Measurements from ENCODE around the gene SNX8. TPM values are rescaled to one million over a fixed set of nuclear protein-coding genes. Genes with fewer than 3 reads are reported as not detected.
A peak's percentile ranks its signal among the peaks of the same experiment; 100 is the strongest.

Gene SNX8
- total and polyA plus RNA-seq, 2 experiments from 2014 or later = 13.1 to 44.4 TPM

DNA sequence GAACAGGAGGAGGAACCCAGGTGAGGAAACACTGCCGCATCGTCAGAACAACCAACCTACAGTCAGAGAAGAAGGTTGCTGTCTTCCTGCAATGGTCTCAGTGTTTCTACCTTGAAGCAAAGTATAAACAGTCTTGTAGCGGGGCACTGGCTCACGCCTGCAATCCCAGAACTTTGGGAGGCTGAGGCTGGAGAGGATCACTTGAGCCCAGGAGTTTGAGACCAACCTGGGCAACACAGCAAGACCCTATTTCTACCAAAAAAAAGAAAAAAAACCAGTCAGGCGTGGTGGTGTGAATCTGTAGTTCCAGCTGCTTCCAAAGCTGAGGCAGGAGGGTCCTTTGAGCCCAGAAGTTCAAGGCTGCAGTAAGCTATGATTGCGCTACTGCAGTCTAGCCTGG, 23.4 kb downstream of the SNX8 start:
- in situ Hi-C loops (cut with MboI) = no loop called here
- Histone ChIP-seq H3F3A (ENCODE audit: insufficient read depth) (no peaks in the 10 kb centered on the region), H3K79me2 (ENCODE audit: insufficient read depth) (peaks cover 57% of the 10 kb centered on the region), H3K27me3 (replicated peaks; ENCODE audit: insufficient read depth) (no peaks in the 10 kb centered on the region), H3K36me3 (ENCODE audit: low read depth) (no peaks in the 10 kb centered on the region), H2AFZ (no peak overlapping the region), H3K9me3 (ENCODE audit: low read depth) (no peaks in the 10 kb centered on the region), H3K27ac (no peak overlapping the region), H3K4me2 (ENCODE audit: unreplicated experiment) (no peak overlapping the region), H3K4me1 (ENCODE audit: insufficient read depth) (no peaks in the 10 kb centered on the region), H3K9ac (no peak overlapping the region), H3K9me2 (ENCODE audit: insufficient read depth) (no peaks in the 10 kb centered on the region), H4K20me1 (ENCODE audit: insufficient read depth) (no peaks in the 10 kb centered on the region), H3K4me3 (no peak overlapping the region)
- no peak for TF ChIP-seq EZH2phosphoT487 (IDR thresholded peaks at IDR 0.05; ENCODE audit: insufficient read depth, low read depth)
- no peak for DNase-seq
- 93 to 96% methylated on average over 6 of the region's 6 CpGs for WGBS, 2 experiments (ENCODE audit: low coverage in 1 of 2, low lambda C conversion rate in 2 of 2, missing lambda C conversion rate in 2 of 2)

DNA sequence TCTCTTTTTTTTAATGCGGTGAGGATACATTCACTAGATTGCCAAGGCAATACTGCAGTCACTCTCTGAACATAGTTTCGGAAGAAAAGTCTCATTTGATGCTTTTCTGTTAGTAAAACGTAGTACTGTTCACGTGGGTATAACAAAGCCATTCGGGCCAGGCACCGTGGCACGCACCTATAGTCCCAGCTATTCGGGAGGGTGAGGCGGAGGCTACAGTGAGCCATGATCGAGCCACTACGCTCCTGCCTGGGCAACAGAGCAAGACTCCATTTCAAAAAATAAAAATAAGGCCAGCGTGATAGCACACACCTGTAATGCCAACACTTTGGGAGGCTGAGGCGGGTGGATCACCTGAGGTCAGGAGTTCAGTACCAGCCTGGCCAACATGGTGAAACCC, 24.6 kb downstream of the SNX8 start:
- no peak overlapping the region for H3K9ac ChIP-seq
- H3K27me3 ChIP-seq (replicated peaks; ENCODE audit: insufficient read depth) = no peaks in the 10 kb centered on the region
- no peaks in the 10 kb centered on the region for H4K20me1 ChIP-seq (ENCODE audit: insufficient read depth)
- no peak overlapping the region for H3K4me3 ChIP-seq
- WGBS, 2 experiments (ENCODE audit: low coverage in 1 of 2, low lambda C conversion rate in 2 of 2, missing lambda C conversion rate in 2 of 2) = 63 to 65% methylated on average over 13 of the region's 13 CpGs
- H3K9me2 ChIP-seq (ENCODE audit: insufficient read depth) = no peaks in the 10 kb centered on the region
- H3K4me2 ChIP-seq (ENCODE audit: unreplicated experiment) = no peak overlapping the region
- no peak overlapping the region for H2AFZ ChIP-seq
- H3F3A ChIP-seq (ENCODE audit: insufficient read depth) = no peaks in the 10 kb centered on the region
- H3K27ac ChIP-seq = no peak overlapping the region
- no peaks in the 10 kb centered on the region for H3K9me3 ChIP-seq (ENCODE audit: low read depth)
- H3K79me2 ChIP-seq (ENCODE audit: insufficient read depth) = peaks cover 54% of the 10 kb centered on the region
- H3K36me3 ChIP-seq (ENCODE audit: low read depth) = no peaks in the 10 kb centered on the region
- no peaks in the 10 kb centered on the region for H3K4me1 ChIP-seq (ENCODE audit: insufficient read depth)
- TF ChIP-seq EZH2 (IDR thresholded peaks at IDR 0.05; ENCODE audit: insufficient read depth, poor library complexity, severe bottlenecking) = no peak
- no peak for TF ChIP-seq EZH2phosphoT487 (IDR thresholded peaks at IDR 0.05; ENCODE audit: insufficient read depth, low read depth)
- DNase-seq = no peak
- in situ Hi-C loops (cut with MboI) = no loop called here

DNA sequence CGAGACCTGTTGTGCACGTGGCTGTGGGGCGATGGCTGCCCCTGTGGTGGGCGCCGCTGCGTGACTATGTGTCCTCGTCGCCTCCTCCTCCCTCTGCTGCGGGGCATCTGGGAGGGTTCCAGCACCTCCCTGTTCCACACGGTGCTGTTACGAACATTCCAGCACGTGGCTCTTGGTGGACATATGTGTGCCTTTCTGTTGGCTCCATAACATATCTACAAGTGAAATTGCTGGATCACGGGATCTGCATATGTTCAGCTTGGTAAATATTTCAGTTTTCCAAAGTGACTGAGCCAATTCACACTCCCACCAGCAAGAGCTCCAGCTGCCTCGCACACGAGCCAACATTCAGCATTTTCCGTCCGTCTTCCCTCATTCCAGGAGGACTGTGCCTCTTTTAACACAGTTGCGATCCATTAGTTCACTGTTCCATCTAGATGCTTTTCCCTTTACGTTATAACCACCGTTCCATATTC, 25.1 kb downstream of the SNX8 start:
- no peaks in the 10 kb centered on the region for H3K4me1 ChIP-seq (ENCODE audit: insufficient read depth)
- H2AFZ ChIP-seq = no peak overlapping the region
- no peaks in the 10 kb centered on the region for H3K27me3 ChIP-seq (replicated peaks; ENCODE audit: insufficient read depth)
- H4K20me1 ChIP-seq (ENCODE audit: insufficient read depth) = no peaks in the 10 kb centered on the region
- no peaks in the 10 kb centered on the region for H3K9me2 ChIP-seq (ENCODE audit: insufficient read depth)
- TF ChIP-seq EZH2 (IDR thresholded peaks at IDR 0.05; ENCODE audit: insufficient read depth, poor library complexity, severe bottlenecking) (no peak), EZH2phosphoT487 (IDR thresholded peaks at IDR 0.05; ENCODE audit: insufficient read depth, low read depth) (no peak)
- no peak overlapping the region for H3K4me3 ChIP-seq
- no peak overlapping the region for H3K9ac ChIP-seq
- peaks cover 52% of the 10 kb centered on the region for H3K79me2 ChIP-seq (ENCODE audit: insufficient read depth)
- no peaks in the 10 kb centered on the region for H3F3A ChIP-seq (ENCODE audit: insufficient read depth)
- peak; percentile 12 for DNase-seq
- 37 to 38% methylated on average over 20 of the region's 20 CpGs for WGBS, 2 experiments (ENCODE audit: low coverage in 1 of 2, low lambda C conversion rate in 2 of 2, missing lambda C conversion rate in 2 of 2)
- H3K27ac ChIP-seq = no peak overlapping the region
- in situ Hi-C loops (cut with MboI) = no loop called here
- H3K4me2 ChIP-seq (ENCODE audit: unreplicated experiment) = no peak overlapping the region
- H3K9me3 ChIP-seq (ENCODE audit: low read depth) = no peaks in the 10 kb centered on the region
- no peaks in the 10 kb centered on the region for H3K36me3 ChIP-seq (ENCODE audit: low read depth)

DNA sequence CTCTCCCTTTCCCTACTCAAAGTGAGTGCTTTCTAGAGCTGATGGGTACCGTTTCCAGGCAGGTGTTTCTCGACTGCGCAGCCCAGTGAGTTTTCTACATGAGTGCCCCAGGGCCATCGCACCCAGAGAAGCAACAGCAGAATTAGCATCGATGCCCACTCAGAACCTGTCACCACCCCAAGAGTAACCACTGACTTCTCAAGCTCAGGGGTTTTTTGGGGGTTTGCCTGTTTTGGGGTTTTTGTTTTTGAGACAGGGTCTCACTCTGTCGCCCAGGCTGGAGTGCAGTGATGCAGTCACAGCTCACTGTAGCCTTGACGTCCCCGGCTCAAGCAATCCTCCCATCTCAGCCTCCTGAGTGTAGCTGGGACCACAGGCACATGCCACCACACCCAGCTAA, 25.7 kb downstream of the SNX8 start:
- Histone ChIP-seq H3F3A (ENCODE audit: insufficient read depth) (no peaks in the 10 kb centered on the region), H4K20me1 (ENCODE audit: insufficient read depth) (no peaks in the 10 kb centered on the region), H3K4me1 (ENCODE audit: insufficient read depth) (no peaks in the 10 kb centered on the region), H3K27me3 (replicated peaks; ENCODE audit: insufficient read depth) (no peaks in the 10 kb centered on the region), H3K9ac (no peak overlapping the region), H2AFZ (no peak overlapping the region), H3K4me3 (no peak overlapping the region), H3K4me2 (ENCODE audit: unreplicated experiment) (no peak overlapping the region), H3K27ac (no peak overlapping the region), H3K9me3 (ENCODE audit: low read depth) (no peaks in the 10 kb centered on the region), H3K9me2 (ENCODE audit: insufficient read depth) (no peaks in the 10 kb centered on the region), H3K36me3 (ENCODE audit: low read depth) (no peaks in the 10 kb centered on the region), H3K79me2 (ENCODE audit: insufficient read depth) (peaks cover 51% of the 10 kb centered on the region)
- TF ChIP-seq EZH2phosphoT487 (IDR thresholded peaks at IDR 0.05; ENCODE audit: insufficient read depth, low read depth) (no peak), EZH2 (IDR thresholded peaks at IDR 0.05; ENCODE audit: insufficient read depth, poor library complexity, severe bottlenecking) (no peak)
- in situ Hi-C loops (cut with MboI) = no loop called here
- 81 to 85% methylated on average over 8 of the region's 8 CpGs for WGBS, 2 experiments (ENCODE audit: low coverage in 1 of 2, low lambda C conversion rate in 2 of 2, missing lambda C conversion rate in 2 of 2)
- DNase-seq = no peak

DNA sequence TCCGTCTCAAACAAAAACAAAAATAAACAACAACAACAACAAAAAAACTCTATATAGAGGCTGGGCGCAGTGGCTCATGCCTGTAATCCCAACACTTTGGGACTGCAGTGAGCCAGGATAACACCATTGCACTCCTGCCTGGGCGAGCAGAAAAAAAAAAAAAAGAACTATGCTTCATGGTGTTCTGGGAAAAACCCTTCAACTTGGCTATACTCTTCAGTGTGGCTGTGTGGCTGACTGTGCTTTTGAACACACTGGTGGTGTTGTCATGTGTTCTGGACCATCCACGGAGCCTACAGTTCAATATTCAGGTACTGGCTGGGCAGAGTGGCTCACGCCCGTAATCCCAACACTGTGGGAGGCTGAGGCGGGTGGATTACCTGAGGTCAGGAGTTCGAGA, 26.5 kb downstream of the SNX8 start:
- Histone ChIP-seq H3K27me3 (replicated peaks; ENCODE audit: insufficient read depth) (no peaks in the 10 kb centered on the region), H3K4me2 (ENCODE audit: unreplicated experiment) (no peak overlapping the region), H3K36me3 (ENCODE audit: low read depth) (no peaks in the 10 kb centered on the region), H3K9me2 (ENCODE audit: insufficient read depth) (no peaks in the 10 kb centered on the region), H3K4me1 (ENCODE audit: insufficient read depth) (no peaks in the 10 kb centered on the region), H3F3A (ENCODE audit: insufficient read depth) (no peaks in the 10 kb centered on the region), H3K27ac (no peak overlapping the region), H4K20me1 (ENCODE audit: insufficient read depth) (no peaks in the 10 kb centered on the region), H3K79me2 (ENCODE audit: insufficient read depth) (peaks cover 43% of the 10 kb centered on the region), H2AFZ (no peak overlapping the region), H3K4me3 (no peak overlapping the region), H3K9me3 (ENCODE audit: low read depth) (no peaks in the 10 kb centered on the region), H3K9ac (no peak overlapping the region)
- no peak for DNase-seq
- in situ Hi-C loops (cut with MboI) = no loop called here
- WGBS, 2 experiments (ENCODE audit: low coverage in 1 of 2, low lambda C conversion rate in 2 of 2, missing lambda C conversion rate in 2 of 2) = 87 to 88% methylated on average over 8 of the region's 8 CpGs
- TF ChIP-seq EZH2 (IDR thresholded peaks at IDR 0.05; ENCODE audit: insufficient read depth, poor library complexity, severe bottlenecking) = no peak
- no peak for TF ChIP-seq EZH2phosphoT487 (IDR thresholded peaks at IDR 0.05; ENCODE audit: insufficient read depth, low read depth)
